IPS-18c (cell line): Measurements from ENCODE around the gene ACAP3.
"Not testable (repeated sequence)": the region's sequence is repeated elsewhere in the genome, so short reads cannot be mapped to it uniquely, and the experiment has no call there.

Experiments used
- H3K4me3 ChIP-seq: 2 replicates; pipeline ENCODE4 v1.7.0; 2013; ENCODE audit warnings: low read depth, mild to moderate bottlenecking, low read length, moderate library complexity; ENCODE audit not compliant: insufficient read depth
- H3K9me3 ChIP-seq: one replicate; pipeline ENCODE4 v1.6.1; 2013; ENCODE audit warnings: mild to moderate bottlenecking, low read length, moderate library complexity; ENCODE audit not compliant: control insufficient read depth, insufficient read depth

ACAP3 gene

DNA sequence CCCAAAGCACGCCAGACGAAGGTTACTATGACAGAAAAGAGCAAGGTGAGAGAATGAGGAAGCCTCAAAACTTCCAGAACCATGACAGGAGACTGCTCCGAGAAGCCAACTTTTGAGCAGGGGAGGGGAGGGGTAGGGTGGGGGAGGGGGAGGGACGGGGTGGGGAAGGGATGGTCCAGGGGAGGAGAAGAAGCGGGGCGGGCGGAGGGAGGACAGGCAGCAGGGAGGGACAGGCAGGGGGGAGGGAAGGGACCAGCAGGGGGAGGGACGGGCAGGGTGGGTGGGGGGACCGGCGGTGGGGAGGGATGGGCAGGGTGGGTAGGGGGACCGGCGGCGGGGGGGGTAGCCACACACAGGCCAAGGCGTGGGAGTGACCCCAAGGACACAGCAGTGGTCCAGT lies 14.7 kb upstream of the ACAP3 start:
- Histone ChIP-seq H3K9me3 (no peaks in the 10 kb centered on the region), H3K4me3 (no peak overlapping the region)

GRCh38 chr1:1321477-1321876 lies 13.7 kb upstream of the ACAP3 start:
- Histone ChIP-seq H3K4me3 (no peak overlapping the region), H3K9me3 (no peaks in the 10 kb centered on the region)

DNA sequence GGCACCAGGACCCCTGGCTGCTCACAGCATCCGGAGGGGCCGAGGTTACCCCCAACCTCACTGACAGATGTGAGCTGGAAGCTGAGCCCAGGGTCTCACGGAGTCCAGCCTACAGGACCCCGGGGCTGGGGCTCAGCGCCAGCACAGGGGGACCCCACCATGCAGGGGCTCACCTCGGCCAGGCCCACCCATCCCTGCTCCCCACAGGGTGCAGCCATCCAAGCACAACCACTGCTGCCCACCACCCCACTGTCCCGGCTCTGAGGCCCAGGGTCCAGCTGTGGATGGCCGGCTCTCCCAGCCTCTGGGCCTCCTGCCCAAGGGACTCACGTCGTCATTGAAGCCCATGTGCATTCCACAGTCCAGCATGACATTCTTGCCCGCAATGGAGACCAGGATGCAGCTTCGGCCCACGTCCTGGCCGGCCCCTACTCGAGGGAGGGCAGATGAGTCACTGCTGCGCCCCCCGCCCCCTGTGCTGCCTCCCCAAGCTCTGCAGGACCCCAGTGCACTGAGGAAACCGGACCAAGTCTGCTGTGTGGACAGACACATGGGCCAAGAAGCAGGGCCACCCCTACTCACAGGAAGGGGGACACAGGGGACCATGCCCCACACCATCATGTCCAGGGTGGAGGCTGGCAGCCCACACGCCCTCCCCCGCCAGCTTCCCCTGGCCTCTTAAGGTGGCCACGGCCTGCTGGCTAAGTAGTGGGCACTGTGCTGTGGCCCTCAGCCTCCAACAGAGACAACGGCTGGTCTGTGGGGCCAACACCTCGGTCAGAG lies 13.1 kb upstream of the ACAP3 start:
- Histone ChIP-seq H3K4me3 (no peak overlapping the region), H3K9me3 (no peaks in the 10 kb centered on the region)

DNA sequence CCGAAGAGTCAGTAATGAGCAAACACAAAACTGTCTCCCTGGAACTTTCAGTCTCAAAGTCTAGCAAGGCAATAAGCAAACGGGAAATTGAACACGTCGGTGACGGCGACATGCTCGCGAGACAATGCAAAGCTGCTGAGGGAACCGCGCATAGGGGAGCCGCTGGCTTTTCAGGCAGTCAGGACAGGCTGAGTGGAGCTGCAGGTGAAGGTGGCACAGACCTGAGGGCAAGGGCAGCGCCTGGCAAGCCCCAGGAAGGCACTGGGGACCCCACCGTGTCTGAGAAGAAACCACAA lies 11.9 kb upstream of the ACAP3 start:
- Histone ChIP-seq H3K9me3 (no peaks in the 10 kb centered on the region), H3K4me3 (no peak overlapping the region)

GRCh38 chr1:1318777-1319645 lies 11.3 kb upstream of the ACAP3 start:
- Histone ChIP-seq H3K4me3 (no peak overlapping the region), H3K9me3 (no peaks in the 10 kb centered on the region)

- Histone ChIP-seq H3K9me3 (no peaks in the 10 kb centered on the region), H3K4me3 (no peak overlapping the region)
Observed at GRCh38 chr1:1318131-1318652, 10.5 kb upstream of the ACAP3 start.

- no peak overlapping the region for H3K4me3 ChIP-seq
- no peaks in the 10 kb centered on the region for H3K9me3 ChIP-seq
Observed at GRCh38 chr1:1317420-1317819, 9.7 kb upstream of the ACAP3 start.

- H3K4me3 ChIP-seq, H3K9me3 ChIP-seq: not testable (repeated sequence)
Observed at GRCh38 chr1:1316199-1316598, 8.5 kb upstream of the ACAP3 start.

DNA sequence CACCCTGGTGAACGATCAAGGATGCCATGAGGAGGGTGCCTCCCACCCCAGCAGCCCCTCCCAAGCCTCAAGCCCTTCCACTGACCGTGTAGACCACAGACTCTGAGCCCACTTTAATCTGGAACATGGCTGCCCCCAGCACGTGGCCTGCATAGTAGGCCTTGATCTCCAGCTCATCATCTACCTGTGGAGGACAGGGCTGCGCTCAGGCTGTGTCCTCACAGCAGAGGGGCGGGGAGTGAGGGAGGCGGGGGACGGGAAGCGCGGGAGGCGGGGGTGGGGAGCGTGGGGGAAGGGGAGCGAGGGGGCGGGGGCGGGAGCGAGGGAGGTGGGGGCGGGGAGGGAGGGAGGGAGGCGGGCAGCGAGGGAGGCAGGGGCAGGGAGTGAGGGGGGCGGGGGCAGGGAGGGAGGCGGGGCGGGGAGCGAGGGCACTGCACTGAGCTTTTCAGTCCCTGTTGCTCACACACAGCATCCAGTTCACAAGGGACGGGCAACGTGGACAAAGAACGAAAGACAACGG lies 7.8 kb upstream of the ACAP3 start:
- H3K4me3 ChIP-seq: no peak overlapping the region; the same call in 1 of the 2 replicates

DNA sequence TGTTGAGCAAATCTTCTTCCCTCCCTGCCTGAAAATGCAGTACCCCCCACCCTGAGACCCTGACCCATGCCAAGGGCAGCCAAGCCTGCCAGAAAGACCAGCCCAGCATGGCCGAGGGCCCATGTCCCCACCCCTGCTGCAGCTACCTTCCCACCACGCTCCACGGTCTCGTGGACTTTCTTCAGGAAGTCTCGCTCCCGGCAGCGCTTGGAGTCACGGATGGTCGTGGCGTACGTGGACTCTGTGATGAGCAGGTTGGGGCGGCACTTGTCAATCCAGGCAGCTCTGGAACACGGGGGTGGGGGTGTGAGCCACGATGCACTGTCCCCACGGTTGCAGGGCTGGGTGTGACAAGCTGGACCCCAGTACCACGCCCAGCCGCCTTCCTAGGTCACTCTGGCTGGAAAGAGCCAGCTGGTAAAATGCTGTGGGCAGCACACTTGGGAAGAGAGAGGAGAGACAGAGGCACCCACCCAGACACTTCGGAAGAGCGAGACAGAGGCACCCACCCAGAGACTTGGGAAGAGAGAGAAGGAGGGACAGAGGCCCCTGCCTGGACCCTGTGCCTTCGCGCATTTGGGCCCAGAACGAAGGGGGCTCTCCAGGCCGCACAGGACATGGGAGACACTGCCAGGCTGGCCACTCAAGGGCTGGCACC lies 7.1 kb upstream of the ACAP3 start:
- Histone ChIP-seq H3K4me3 (no peak overlapping the region; the same call in 1 of the 2 replicates), H3K9me3 (no peaks in the 10 kb centered on the region)

More for the DNA sequence above, 7.8 kb upstream of the ACAP3 start:
- no peaks in the 10 kb centered on the region for H3K9me3 ChIP-seq

DNA sequence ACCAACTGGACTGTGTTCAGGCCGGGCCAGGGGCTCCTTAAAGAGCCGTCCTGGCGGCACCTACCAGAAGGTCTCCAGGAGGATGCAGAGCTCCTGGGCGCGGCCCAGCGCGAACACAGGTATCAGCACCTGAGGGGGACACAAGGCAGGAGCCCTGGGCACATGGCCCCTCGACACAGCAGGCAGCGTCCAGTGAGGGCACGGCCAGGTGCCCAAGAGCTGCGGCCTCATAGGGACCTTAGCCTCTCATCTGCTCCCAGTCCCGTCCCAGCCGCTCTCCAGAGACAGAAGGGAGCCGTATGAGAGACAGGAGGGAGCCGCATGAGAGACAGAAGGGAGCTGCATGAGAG lies 6.5 kb upstream of the ACAP3 start:
- Histone ChIP-seq H3K4me3 (no peak overlapping the region), H3K9me3 (no peaks in the 10 kb centered on the region)

GRCh38 chr1:1313500-1314236 lies 5.9 kb upstream of the ACAP3 start:
- H3K4me3 ChIP-seq: no peak overlapping the region
- no peaks in the 10 kb centered on the region for H3K9me3 ChIP-seq

DNA sequence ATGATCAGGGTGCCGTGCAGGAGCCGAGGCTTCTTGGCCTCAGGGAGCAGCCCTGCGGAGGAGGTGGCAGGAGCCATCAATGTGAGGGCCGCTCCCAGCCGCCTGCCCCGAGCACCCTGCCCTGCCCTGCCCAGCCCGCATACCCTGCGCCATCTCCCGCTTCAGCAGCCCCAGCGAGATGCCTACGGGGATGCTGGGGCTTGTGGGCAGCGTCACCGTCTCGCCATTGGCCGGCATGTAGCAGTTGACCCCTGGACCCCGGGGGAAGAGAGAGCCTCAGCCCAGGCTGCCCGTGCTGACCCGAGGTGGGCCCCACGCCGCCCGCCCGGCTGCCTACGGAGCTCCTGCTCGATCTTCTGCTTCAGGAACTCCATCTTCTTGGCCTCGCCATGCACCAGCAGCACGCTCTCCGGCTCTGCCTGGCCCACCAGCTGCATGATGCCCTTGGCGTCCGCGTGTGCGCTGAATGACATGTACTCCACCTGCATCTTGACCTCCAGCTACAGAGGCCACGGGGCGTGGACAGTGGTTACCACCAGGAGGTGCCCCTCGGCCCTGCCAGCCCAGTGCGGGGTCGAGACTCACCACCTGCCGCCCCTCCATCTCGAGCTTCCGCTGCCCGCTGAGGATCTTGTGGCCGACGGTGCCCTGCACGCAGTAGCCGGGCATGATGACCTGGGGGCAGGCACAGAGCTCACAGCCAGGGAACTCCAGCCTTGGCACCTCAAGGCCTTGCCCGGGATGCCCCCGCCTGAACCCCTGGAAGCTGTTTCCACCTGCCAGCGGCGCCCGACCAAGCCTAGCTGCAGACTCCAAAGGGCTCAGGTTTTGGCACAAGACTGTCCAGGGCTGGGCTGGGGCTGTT lies 5.0 kb upstream of the ACAP3 start:
- H3K4me3 ChIP-seq: no peak overlapping the region
- H3K9me3 ChIP-seq: no peaks in the 10 kb centered on the region

DNA sequence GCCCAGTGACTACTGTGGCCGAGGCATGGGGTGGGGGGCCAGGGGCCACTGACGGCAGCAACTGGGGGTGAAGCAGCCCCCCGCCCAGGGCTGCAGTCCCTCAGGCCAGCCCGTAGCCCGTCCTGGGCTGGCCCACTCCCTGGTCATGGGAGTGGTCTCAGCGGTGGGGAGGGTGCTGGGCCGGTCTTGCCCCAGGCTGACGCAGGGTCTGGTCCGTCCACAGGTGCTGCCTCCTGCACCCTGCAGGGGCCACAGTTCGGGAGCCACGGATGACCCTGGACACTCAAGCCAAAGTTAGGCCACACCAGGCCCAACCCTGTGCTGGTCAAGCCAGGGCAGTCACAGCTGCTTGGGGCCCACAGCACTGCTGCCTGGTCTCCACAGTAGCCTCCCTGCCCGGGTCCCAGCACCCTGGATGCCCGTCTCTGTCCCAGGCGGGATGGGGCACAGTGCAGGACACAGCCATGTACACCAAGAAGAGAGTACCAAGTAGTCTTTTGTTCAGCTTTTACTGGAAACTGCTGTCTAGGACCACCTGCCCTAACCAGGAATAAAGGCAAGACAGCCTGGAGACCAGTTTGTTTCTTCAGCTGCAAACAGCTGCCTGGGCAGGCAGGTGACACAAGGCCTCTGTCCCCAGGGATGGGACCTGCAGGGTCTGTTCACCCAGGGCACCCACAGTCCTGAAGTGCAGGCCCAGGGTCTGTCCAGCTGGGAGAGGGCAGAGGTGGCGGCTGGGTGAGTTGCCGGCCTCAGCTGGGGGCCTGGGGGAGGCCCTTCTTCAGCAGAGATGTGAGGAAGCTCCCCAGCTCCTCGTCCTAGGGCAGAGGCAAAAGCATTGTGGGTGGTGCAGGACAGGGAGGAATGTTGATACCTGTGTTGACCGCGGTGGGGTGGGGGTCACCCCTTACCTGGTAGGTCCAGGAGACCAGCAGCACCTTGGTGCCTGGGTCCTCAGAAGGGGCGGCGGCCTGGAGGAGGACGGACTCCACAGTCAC lies 3.7 kb upstream of the ACAP3 start:
- Histone ChIP-seq H3K4me3 (no peak overlapping the region), H3K9me3 (no peaks in the 10 kb centered on the region)

DNA sequence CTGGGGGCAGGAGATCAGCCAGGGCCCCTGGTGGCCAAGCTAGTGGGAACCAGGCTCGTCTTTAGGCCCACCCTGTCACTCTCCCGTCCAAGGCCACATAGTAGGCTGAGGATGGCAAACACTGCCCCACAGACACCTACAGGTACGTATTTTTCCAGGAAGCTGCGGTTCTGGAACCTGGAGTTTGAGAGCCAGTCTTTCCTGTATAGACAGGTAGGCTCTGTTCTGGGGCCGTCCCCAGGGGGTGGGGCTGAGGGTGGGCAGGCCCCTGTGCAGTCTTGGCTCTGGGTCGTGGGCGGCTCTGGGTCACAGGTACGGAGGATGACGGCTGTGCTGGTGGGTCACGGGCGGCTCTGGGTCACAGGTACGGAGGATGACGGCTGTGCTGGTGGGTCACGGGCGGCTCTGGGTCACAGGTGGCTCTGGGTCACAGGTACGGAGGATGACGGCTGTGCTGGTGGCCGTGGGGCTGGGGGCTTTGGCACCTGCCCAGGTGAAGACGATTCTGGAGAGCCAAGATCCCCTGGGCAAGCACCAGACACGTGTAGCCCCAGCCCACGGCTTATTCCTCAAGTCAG lies 2.8 kb upstream of the ACAP3 start:
- no peaks in the 10 kb centered on the region for H3K9me3 ChIP-seq
- H3K4me3 ChIP-seq: no peak overlapping the region
